GM21717 (cell line): ENCODE data around the gene TOM1L2.

Experiments used
- ATAC-seq: cut with Tn5 transposase; IDR thresholded peaks from one replicate; pipeline ENCODE4 v1.9.1; 2021; ENCODE audit warnings: mild to moderate bottlenecking, moderate library complexity; ENCODE audit not compliant: unreplicated experiment

The TOM1L2 gene

DNA sequence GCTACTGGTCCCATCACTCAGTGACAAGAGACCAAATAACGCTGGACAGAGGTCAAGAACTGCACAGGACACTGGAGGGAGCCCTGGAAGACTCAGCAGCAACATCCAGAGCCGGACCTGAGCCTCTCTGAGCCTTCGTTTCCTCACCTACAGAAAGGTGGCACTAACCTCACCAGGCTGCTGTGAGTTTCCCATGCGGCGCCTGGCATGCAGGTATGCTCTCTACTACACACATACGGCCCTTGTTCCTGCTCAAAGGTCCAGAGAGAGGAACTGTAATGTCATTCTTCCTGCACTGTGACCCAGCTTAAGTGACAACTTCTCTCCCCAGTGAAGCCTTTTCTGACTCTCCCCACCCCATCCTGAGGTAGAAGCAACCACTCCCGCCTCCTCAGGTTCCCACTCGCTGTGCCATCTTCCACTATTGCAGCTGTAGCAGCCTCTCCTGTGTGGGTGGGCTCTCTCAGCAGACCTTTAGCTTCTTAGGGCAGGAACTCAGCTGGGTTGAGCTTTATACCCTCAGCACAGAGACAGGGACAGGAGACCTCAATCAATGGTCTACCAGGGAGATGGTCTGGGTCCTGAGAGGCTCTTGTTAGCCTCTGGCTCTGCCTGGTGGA is 91.5 kb downstream of the TOM1L2 start:
- no peak for ATAC-seq

GRCh38 chr17:17877529-17878358 is 94.5 kb downstream of the TOM1L2 start:
- ATAC-seq = no peak

- no peak for ATAC-seq
Observed at GRCh38 chr17:17876959-17877528, 95.2 kb downstream of the TOM1L2 start.

DNA sequence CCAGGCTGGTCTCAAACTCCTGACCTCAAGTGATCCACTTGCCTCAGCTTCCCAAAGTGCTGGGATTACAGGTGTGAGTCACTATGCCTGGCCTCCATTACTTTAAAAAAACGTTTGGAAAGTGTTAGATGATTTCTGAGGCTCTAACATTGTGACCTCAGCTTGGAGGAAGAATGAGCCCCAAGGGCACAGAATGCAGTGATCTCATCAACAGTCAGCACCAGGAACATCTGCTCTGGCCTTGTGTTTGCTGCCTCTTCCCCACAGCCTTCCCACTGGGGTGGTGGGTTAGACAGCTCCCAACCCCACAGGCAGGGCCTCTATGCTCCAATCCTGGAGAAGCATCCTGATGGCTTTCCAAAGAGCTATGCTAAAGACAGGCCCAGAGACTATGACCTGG is 97.7 kb downstream of the TOM1L2 start:
- no peak for ATAC-seq

GRCh38 chr17:17873450-17873991 is 98.7 kb downstream of the TOM1L2 start:
- ATAC-seq = no peak

GRCh38 chr17:17872547-17873345 is 99.5 kb downstream of the TOM1L2 start:
- no peak for ATAC-seq

- no peak for ATAC-seq
Observed at GRCh38 chr17:17871913-17872312, 100.3 kb downstream of the TOM1L2 start.

DNA sequence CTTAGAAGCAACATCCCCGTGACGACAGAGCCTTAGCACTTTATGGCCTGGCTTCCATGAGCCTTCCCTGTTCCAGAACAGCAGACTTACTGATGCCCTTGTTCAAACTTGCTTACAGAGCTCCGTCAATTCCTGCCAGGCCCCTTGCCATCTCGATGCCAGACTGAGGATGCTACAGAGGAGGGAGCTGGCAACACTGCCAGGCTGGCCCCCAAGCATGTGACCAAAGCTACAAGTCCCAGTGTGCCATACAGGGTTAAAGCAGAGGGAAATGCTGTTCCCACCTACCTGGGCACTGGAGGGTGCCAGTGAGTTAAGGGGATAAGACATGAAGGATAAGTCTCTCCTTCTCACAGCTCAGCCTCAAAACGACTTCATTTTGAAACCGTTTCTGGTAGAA is 102.0 kb downstream of the TOM1L2 start:
- ATAC-seq = no peak

DNA sequence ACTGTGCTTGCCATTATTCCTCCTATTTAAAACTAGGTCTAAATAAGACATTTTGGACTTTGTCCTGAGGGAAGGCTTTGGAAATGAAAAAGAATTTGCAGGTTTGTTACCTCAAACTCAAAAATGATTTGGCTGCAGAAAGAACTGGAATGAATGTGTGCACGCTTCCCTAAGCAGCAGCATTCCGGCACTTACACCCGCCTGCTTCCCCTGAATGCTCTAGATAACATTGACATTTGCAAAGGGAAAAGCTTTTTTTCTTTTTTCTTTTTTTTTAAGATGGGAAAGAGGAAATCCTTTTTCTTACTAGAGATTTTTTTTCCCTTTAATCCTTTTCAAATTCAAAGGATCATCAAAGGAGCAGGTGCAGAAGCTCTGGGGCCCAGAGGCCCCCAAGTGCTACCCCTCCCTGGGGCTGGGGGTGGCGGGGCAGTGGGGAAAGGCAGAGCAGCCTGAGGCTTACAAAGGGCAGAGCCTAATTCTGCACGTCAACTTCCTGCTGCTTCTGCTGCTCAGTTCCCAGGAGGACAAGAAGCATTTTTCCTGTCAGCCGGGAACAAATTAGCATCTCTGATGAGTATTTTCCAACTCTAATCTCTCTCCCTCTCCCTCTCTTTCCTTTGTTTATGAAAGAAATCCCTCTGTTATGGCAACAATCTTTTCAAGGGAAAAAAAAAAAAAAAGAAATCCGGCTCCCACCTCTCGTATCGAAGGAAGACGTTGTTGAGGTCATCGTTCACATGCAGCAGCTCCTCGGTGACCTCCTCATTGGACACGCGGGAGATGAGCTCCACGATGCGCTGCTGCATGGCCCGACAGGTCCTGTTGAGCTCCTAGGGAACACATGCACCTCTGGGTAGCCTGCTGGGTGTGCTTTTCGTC is 103.3 kb downstream of the TOM1L2 start:
- ATAC-seq = no peak

DNA sequence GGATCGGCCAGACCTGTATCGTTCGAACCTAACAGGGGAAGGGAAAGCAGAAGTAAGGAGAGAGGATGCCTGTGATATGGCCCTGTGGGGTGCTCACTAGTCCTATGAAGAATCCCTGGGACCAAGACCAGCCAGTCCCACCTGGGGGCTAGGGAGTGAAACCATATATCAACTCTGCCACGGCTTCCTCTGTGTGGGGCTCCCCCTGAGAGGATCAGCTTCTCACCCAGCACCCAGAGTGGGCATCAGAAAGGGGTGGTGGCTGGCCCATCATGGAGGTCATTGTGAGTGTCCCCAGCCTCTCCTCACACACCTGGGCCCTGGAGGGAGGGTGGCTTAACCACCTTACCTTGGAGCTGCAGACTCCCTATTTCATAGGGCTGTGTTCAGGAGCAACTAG is 105.3 kb downstream of the TOM1L2 start:
- ATAC-seq = no peak

DNA sequence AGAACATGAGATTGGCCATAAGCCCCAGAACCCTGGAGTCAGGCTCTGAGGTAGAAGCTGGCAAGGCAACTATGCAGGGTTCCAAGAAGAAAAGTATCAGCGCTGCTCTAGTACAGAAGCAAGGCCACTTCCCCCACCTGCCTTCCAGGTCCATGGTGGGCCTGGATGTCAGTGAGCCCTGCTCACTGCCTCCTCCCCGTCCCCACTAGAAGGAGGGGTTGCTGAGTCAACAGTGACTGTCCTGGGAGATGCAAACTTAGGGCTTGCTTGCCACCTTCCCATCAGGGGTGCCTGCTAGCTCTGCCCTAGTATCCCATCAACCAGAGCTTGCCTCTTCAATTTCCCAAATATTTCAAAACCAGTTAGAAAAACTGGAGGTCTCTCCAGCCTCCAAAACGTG is 105.8 kb downstream of the TOM1L2 start:
- ATAC-seq = no peak

- no peak for ATAC-seq
Observed at GRCh38 chr17:17865035-17865434, 107.2 kb downstream of the TOM1L2 start.

- ATAC-seq = no peak
Observed at GRCh38 chr17:17860766-17861107, 111.5 kb downstream of the TOM1L2 start.

GRCh38 chr17:17859909-17860765 is 112.1 kb downstream of the TOM1L2 start:
- ATAC-seq = no peak

DNA sequence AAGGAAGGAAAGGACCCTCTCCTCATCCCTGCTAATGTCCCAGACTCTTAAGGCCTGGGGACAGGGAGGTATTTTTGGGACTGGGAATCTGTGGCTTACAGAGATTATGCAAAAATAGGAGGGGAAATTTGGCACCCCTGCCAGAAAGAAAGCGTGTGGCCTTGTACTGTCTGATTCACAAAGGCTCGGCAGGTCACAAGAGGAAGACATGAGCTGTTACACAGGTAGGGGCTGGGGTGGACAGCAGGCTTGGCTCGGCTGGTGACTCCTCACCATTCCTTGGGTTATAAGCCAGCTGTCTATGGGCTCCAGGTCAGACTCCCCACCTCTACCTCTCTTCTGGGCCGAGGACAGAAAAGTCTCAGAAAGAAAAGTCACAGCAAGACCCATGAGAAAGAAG is 114.7 kb downstream of the TOM1L2 start:
- no peak for ATAC-seq

- ATAC-seq = no peak
Observed at GRCh38 chr17:17856386-17856785, 115.8 kb downstream of the TOM1L2 start.

DNA sequence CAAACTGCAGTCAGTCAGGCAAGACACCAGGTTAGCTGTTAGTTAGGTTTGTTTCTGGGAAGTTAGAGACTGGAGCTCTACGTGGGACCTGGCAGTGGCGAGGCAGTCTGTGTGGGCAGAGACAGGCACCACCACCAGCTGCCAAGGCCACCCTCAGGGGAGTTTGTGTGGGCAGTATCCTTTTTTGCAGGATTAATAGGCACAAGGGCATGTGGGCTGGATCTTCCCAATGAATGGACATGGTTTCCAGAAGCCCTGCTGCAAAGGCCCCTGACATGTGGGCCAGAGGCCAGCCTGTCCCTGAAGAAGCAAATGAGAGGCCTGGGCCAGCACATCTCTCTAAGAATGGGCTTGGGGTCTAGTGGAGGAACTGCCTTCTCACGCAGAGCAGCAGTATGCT is 116.2 kb downstream of the TOM1L2 start:
- no peak for ATAC-seq

DNA sequence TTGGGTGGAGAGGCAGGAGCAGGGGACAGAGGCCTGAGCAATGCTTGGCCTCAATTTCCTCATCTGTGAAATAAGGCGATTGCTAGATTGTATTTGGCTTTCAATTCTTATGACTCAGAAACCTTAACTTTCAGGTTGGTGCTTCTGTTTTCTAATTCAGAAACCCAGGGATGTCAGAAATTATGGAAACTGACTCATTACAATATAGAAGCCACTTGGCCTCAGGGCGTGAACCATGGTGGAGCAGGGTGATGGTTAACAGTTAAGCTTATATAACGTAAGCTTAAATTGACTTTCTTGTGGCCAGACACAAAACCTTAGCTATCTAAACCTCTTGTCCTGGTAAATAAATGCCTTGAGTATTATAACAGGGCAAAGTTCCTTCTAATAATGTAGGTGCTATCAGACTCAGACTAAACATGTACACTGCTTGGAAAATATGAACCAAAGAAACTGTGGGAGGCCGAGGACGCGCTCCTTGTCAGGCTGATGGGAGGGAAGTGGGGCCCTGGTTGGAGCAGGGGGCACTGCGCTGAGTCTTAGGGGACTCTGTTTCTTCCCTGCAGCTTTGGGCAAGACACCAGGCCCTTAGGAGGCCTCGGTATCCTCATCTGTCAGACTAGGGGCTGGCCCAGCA is 118.3 kb downstream of the TOM1L2 start:
- no peak for ATAC-seq

- no peak for ATAC-seq
Observed at GRCh38 chr17:17852930-17853329, 119.3 kb downstream of the TOM1L2 start.
